Activated naive CD4-positive, alpha-beta T cell treated with anti-CD3 and anti-CD28 coated beads, Interleukin-2, amount 50 U/mL, for 72 hours (primary cell): ENCODE data around the gene CARMIL3. TPM values are rescaled to one million over a fixed set of nuclear protein-coding genes. Genes with fewer than 3 reads are reported as not detected.
"Not testable (repeated sequence)": the region's sequence is repeated elsewhere in the genome, so short reads cannot be mapped to it uniquely, and the experiment has no call there.

Source experiments
- ATAC-seq, 2 donors: fragments of 150-1000 bp; cut with Tn5 transposase; 2 replicates each; pipeline ENCODE4 v1.10.0; 2021; ENCODE audit warnings: mild to moderate bottlenecking in 2 of 2, moderate library complexity in 2 of 2
- DNase-seq, 2 donors: peaks; one replicate each; pipeline ENCODE4 v3.0.0; 2021 to 2022; ENCODE audit warnings: low spot score in 2 of 2
- H3K27ac Mint-ChIP-seq, 2 donors: one replicate each; pipeline ENCODE4 v1.8.0; 2022; ENCODE audit warnings: mild to moderate bottlenecking in 2 of 2, mixed read lengths in 2 of 2
- H3K36me3 Mint-ChIP-seq, 2 donors: one replicate each; pipeline ENCODE4 v1.8.0; 2022; ENCODE audit warnings: mixed read lengths in 2 of 2
- H3K9me3 Mint-ChIP-seq, 2 donors: one replicate each; pipeline ENCODE4 v1.8.0; 2022; ENCODE audit warnings: mixed read lengths in 2 of 2
- total RNA-seq, 2 donors: library from RNA; stranded (reverse); gene quantifications; one replicate each; pipeline ENCODE4 v1.2.3, GENCODE V29; 2022

CARMIL3 gene
- total RNA-seq, 2 donors from 2014 or later = 2.1 to 6.7 TPM

DNA sequence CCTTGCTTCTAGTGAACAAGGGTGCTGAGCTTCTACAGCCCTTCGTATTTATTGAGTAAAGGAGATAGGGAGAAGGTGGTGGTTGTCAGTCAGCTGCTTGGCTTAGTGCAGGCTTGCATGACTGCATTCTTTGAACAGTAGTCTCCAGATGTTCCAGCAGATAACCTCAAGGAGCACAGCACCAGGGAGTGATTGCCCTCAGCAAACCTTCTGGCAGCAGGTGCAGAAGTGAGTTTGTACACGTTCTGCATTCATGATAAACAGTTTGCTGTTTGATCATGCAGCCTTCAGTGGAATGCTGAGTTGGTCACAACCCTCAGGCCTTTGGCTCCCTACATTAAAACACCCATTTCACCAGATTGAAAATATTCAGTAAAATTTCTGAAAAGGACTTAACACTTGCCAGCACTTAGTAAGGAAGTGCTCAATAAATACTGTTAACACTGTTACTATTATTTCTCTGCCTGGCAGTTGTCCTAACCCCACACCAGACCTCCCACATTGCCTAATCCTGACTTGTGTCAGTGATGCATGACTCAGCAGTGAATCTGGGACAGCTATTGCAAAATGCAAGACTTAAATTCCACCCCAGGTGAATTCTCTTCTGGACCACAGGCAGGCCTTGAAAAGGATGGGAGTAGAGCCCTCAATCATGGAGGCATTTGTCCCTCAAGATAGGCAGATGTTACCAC lies 18.9 kb upstream of the CARMIL3 start:
- no peak for ATAC-seq
- Mint-ChIP-seq H3K9me3 (peaks cover 6 to 19% of the 10 kb centered on the region in 2 donors), H3K27ac (no peak overlapping the region), H3K36me3 (peaks cover 5 to 10% of the 10 kb centered on the region in 2 donors)
- DNase-seq = no peak

DNA sequence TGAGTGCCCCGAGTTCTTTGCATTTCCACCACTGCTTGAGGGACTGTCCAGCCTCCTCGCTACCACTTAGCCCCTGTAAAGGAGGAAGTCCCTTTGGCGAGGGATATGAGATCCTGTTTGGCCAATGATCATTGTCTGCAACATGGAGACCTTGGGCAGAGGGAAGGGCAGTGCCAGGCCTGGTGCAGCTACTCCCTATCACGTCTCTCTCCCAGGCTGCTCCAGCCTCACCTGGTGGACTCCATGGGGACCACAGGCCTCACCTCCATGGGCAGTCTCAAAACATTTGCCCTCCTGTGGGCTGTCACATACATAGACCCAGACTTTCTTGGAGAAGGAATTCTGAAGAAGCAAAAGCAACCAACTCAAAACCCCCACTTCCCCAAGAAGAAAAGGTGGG lies 16.0 kb upstream of the CARMIL3 start:
- peak overlapping the region; percentile 74 to 89 for H3K27ac Mint-ChIP-seq
- DNase-seq = not testable (repeated sequence)
- peak; percentile 26 to 27 for ATAC-seq

DNA sequence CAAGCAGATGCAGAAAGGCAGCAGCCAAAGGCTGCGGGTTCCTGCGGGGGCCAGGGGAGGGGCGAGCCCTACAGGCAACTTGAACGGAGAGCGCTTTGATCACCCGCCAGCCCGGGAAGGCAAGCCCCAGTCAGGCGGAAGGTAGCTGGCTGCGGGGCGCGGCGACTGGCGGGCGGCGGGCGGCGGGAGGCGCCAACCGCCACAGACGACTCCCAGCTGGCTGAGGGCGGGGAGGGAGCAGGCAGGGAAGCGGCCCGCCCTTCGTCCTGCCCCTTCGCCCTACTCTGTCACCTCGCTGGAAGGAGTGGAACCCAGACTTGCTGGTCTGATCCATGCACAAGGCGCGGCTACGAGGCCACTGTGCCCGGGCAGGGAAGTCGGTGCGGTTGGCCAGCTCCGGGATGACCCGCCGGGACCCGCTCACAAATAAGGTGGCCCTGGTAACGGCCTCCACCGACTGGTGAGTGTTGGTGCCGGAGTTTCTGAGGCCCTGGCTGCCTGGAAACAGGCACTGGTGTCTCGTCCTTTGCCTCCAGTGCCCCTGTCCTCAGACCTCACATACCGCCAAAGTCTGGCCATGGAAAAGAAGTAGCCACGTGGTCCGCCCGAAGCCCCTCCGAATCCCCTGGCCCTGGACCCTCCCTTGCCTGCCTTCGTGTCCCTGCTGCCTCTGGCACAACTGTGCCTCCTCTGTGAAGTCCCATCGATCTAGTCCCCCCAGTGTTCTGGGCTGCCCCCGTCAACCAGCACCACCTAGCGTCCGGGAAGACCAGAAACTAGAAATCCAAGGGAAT lies 15.4 kb upstream of the CARMIL3 start:
- H3K36me3 Mint-ChIP-seq = peaks cover under 1 to 2% of the 10 kb centered on the region in 2 donors
- H3K27ac Mint-ChIP-seq = peak overlapping the region; percentile 89 to 92
- peaks cover 3 to 9% of the 10 kb centered on the region in 2 donors for H3K9me3 Mint-ChIP-seq
- peak; percentile 70 to 79 for DNase-seq
- ATAC-seq = peak; percentile 91 to 92

More for the DNA sequence above, 16.0 kb upstream of the CARMIL3 start:
- not testable (repeated sequence) for H3K36me3 Mint-ChIP-seq
- peaks cover 6 to 15% of the 10 kb centered on the region in 2 donors for H3K9me3 Mint-ChIP-seq

- not testable (repeated sequence) for H3K9me3 Mint-ChIP-seq, H3K36me3 Mint-ChIP-seq, DNase-seq
- peak in 1 of 2 donors; percentile 3 for ATAC-seq
- H3K27ac Mint-ChIP-seq = peak overlapping the region; percentile 89 to 92
Measured at GRCh38 chr14:24036963-24037657, 14.7 kb upstream of the CARMIL3 start.

- ATAC-seq (no peak), DNase-seq (no peak)
- H3K27ac Mint-ChIP-seq = no peak overlapping the region
- peaks cover 0 to under 1% of the 10 kb centered on the region in 2 donors for H3K9me3 Mint-ChIP-seq
- no peaks in the 10 kb centered on the region for H3K36me3 Mint-ChIP-seq
Measured at GRCh38 chr14:24037658-24038037, 14.2 kb upstream of the CARMIL3 start.

DNA sequence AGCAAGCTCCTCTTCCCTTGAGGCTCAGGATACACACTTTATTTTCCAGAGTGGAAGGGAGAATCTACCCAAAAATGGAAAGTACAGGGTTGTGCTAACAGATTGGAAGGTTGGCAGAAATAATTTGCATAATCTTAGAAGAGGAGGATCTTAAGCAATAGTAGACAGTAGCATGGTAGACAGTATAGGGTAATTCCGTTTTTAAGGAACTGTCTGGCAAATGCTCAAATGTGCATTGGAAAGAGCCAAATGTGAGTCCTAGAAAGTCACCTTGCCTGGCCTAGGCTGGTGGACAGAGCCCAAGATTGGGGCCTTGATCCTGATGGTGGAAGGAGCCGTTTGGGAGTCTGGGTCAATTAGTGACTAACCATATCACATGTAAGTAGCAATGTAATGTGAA lies 13.1 kb upstream of the CARMIL3 start:
- Mint-ChIP-seq H3K36me3 (no peaks in the 10 kb centered on the region), H3K9me3 (no peaks in the 10 kb centered on the region), H3K27ac (peak overlapping the region in 1 of 2 donors; percentile 62)
- no peak for ATAC-seq
- no peak for DNase-seq

- Mint-ChIP-seq H3K27ac (no peak overlapping the region), H3K36me3 (no peaks in the 10 kb centered on the region), H3K9me3 (no peaks in the 10 kb centered on the region)
- DNase-seq = no peak
- no peak for ATAC-seq
Measured at GRCh38 chr14:24040692-24041091, 11.1 kb upstream of the CARMIL3 start.

GRCh38 chr14:24042746-24043145 lies 9.1 kb upstream of the CARMIL3 start:
- no peaks in the 10 kb centered on the region for H3K9me3 Mint-ChIP-seq
- no peak overlapping the region for H3K27ac Mint-ChIP-seq
- ATAC-seq = no peak
- DNase-seq = no peak
- no peaks in the 10 kb centered on the region for H3K36me3 Mint-ChIP-seq

GRCh38 chr14:24049002-24049401 lies 2.8 kb upstream of the CARMIL3 start:
- not testable (repeated sequence) for H3K9me3 Mint-ChIP-seq, H3K27ac Mint-ChIP-seq, DNase-seq, ATAC-seq, H3K36me3 Mint-ChIP-seq

DNA sequence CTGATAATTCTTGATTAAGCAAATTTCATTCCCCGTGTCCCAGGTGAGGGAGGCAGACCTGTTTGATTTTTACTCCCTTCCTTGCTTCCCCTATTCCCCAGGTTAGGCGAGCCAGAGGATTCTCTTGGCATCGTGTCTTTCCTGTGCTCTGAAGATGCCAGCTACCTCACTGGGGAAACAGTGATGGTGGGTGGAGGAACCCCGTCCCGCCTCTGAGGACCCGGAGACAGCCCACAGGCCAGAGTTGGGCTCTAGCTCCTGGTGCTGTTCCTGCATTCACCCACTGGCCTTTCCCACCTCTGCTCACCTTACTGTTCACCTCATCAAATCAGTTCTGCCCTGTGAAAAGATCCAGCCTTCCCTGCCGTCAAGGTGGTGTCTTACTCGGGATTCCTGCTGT lies 1.1 kb upstream of the CARMIL3 start:
- not testable (repeated sequence) for H3K36me3 Mint-ChIP-seq, DNase-seq, ATAC-seq, H3K9me3 Mint-ChIP-seq, H3K27ac Mint-ChIP-seq

GRCh38 chr14:24051176-24051788 lies 527 bp upstream of the CARMIL3 start:
- DNase-seq = no peak
- no peak overlapping the region for H3K27ac Mint-ChIP-seq

GRCh38 chr14:24052656-24053547 lies 1.1 kb downstream of the CARMIL3 start:
- H3K9me3 Mint-ChIP-seq = no peaks in the 10 kb centered on the region
- peaks cover 0 to 7% of the 10 kb centered on the region in 2 donors for H3K36me3 Mint-ChIP-seq
- DNase-seq (peak; percentile 57 to 73), ATAC-seq (peak; percentile 88)
- peak overlapping the region; percentile 40 to 73 for H3K27ac Mint-ChIP-seq

More at GRCh38 chr14:24051176-24051788, 527 bp upstream of the CARMIL3 start:
- ATAC-seq = no peak
- peaks cover 0 to 7% of the 10 kb centered on the region in 2 donors for H3K36me3 Mint-ChIP-seq
- no peaks in the 10 kb centered on the region for H3K9me3 Mint-ChIP-seq

DNA sequence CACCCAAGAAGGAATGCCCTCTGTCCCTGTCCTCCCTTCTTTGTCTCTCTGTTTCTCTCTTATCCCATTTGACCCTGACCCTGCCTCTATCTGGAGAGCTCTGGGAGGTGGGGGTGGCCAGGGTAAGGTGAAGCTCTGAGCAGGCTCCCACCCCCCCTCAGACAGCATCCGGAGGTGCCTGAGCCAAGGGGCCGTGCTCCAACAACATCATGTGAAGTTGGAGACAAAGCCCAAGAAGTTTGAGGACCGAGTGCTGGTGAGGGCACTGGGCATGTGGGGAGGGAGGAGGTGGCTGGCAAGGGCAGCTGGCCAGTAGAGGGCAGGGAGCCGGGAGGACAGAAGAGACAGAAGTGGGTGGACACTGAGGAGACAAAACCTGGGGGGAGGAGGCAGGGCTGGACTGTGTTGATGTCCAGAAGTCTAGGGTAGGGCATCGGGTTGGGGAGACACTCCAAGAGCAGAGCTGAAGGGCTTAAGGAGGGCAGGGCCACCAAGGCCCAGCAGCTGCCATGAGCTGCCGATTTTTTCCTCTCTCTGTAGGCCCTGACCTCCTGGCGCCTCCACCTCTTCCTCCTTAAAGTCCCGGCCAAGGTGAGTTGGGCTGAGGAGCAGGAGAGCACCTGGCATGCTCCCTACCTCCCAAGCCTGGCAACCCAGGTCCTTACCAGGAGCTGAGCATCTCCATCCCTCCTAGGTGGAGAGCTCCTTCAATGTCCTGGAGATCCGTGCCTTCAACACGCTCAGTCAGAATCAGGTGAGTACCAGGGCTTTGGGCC lies 1.9 kb downstream of the CARMIL3 start:
- DNase-seq (no peak), ATAC-seq (no peak)
- Mint-ChIP-seq H3K27ac (peak overlapping the region in 1 of 2 donors; percentile 73), H3K9me3 (no peaks in the 10 kb centered on the region), H3K36me3 (peaks cover 0 to 7% of the 10 kb centered on the region in 2 donors)

DNA sequence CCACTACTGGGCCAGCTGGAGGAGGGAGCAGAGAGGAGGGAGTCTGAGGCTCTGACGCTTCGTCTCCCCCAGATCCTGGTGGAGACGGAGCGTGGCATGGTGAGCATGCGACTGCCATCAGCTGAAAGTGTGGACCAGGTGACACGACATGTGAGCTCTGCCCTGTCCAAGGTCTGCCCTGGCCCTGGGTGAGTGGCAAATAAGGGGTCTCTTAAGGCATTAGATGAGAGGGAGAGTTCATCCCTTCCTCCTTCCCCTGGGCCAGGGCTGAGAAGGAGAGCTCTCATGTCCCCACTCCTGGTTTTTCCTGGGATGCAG lies 2.5 kb downstream of the CARMIL3 start:
- Mint-ChIP-seq H3K36me3 (peaks cover 0 to 7% of the 10 kb centered on the region in 2 donors), H3K27ac (peak overlapping the region in 1 of 2 donors; percentile 73)
- ATAC-seq = no peak

DNA sequence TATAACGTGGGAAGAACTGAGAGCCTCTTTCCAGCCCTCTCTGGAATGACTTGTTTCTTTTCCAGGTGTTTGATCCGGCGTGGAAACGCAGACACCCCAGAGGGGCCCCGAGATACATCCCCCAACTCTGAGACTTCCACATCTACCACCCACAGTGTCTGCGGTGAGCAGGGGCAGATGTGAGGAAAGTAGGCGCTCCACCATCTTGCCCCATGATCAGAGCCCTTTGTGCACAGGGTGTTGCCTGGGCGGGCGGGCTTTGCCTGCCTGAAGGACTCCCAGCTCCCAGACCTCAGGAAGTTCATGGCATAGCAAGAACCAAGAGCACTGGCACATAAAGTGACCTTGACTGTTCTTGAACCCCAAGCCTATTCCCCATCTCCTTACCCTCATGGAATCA lies 2.8 kb downstream of the CARMIL3 start:
- DNase-seq = no peak
- Mint-ChIP-seq H3K27ac (no peak overlapping the region), H3K36me3 (peaks cover 0 to 7% of the 10 kb centered on the region in 2 donors), H3K9me3 (no peaks in the 10 kb centered on the region)
- ATAC-seq = no peak

More for the DNA sequence above, 2.5 kb downstream of the CARMIL3 start:
- no peak for DNase-seq
- H3K9me3 Mint-ChIP-seq = no peaks in the 10 kb centered on the region
